ENCODE results near the gene TANC1.

TANC1 gene

DNA sequence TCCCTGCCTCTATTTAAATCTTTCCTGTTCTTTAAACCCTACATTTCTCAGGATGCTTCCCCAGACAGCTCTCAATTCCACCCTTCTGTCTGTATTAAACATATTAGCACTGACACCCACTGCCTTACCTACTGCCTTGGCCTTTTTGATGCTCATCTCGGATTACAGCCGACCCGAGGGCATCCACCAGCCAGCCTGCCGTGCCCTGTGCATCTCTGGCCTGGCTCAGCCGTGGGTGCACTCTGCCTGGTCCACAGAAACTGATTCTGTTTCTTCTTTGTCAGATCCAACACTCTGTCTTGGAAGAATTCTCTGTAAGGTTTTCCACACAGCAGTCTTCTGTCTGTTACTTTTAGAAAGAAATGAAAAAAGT is 27.2 kb downstream of the TANC1 start:
- FAIRE-seq = no peak

- no peak for FAIRE-seq
Observed at GRCh38 chr2:158996378-158996993, 28.0 kb downstream of the TANC1 start.

GRCh38 chr2:158997037-158997790 is 28.8 kb downstream of the TANC1 start:
- FAIRE-seq = no peak

DNA sequence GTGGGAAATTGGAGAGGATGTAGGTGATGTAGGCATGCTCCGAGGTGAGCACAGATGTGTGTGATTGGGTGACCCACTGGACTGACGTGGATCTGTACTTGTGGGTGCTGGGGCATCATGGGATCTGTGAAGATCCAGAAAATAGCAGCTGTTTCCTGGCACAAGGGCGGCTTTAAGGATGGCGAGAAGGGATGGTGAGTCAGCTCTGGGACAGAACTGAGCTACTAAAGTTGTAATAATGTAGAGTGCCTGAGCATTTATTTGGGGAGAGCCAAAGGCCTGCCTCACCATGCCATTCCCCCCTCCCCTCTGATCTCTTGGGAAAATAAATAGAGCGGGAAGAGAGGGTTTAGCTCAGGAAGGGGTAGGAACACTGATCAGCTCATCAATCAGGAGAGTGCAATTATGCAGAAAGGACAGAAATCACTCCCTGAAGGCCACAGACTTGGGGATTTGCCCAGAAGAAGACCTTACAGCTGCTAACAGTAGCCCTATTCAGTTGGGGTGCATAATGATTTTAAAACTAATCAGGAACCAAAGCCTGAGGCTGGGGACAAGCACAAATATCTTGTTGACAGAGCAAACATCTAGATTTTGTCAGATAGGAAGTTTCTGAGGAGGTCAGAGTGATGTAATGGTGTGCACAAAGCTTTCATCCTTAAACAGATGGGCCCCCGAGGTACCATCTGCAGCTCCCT is 30.3 kb downstream of the TANC1 start:
- no peak for FAIRE-seq

GRCh38 chr2:158999458-158999857 is 31.0 kb downstream of the TANC1 start:
- no peak for FAIRE-seq

GRCh38 chr2:159000072-159000471 is 31.6 kb downstream of the TANC1 start:
- FAIRE-seq = no peak

GRCh38 chr2:159002462-159003111 is 34.1 kb downstream of the TANC1 start:
- no peak for FAIRE-seq

- FAIRE-seq = no peak
Observed at GRCh38 chr2:159003555-159003954, 35.1 kb downstream of the TANC1 start.

GRCh38 chr2:159004849-159005248 is 36.4 kb downstream of the TANC1 start:
- no peak for FAIRE-seq

DNA sequence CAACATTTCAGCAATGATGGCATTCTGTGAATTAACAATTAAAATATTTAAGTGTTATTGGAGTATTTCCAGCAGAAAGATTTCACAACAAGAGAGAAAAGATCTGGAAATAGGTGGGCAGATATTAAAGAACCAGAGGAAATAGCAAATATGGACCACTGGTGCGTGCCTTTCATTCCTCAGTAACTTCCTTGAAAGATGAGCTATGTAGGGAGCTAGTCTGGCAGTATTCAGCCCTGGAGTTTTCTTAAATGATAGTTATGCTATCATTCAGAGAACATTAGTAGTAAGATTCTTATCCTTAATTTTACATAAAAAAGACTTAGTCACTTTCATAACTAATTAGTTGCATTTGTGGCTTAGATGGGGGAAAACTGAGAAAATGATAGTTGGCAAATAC is 41.5 kb downstream of the TANC1 start:
- FAIRE-seq = no peak

DNA sequence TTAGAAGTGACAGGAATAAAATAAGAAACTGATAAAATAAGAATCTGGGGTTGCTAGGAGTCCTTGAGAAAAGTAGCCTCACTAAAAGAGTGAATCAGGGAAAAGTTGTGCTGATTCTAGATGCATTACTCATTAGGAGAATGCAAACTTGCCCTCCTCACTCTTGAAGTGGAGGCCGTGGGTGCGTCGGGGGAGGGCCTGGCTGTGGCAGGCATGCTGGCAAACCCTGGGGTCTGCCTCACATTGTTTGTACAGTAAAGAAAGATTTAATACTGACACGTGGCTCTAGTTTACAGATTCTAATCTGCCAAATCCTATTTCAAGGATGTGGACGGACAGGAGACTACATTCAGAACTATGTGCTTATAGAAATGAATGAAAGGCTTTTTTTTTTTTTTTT is 41.9 kb downstream of the TANC1 start:
- no peak for FAIRE-seq

GRCh38 chr2:159010963-159011362 is 42.5 kb downstream of the TANC1 start:
- no peak for FAIRE-seq

GRCh38 chr2:159012142-159012541 is 43.7 kb downstream of the TANC1 start:
- FAIRE-seq = no peak

GRCh38 chr2:159013103-159013502 is 44.7 kb downstream of the TANC1 start:
- no peak for FAIRE-seq

GRCh38 chr2:159015174-159015573 is 46.7 kb downstream of the TANC1 start:
- no peak for FAIRE-seq

DNA sequence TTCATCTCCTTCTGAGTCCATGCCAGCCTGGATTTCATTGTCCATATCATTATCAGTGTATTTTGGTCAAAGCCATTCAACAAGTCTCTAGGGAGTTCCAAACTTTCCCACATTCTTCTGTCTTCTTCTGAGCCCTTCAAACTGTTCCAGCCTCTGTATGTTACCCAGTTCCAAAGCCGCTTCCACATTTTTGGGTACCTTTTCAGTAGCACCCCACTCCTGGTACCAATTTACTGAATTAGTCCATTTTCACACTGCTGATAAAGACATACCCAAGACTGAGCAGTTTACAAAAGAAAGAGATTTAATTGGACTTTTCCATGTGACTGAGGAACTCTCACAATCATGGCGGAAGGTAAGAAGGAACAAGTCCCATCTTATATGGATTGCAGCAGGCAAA is 47.4 kb downstream of the TANC1 start:
- FAIRE-seq = no peak

DNA sequence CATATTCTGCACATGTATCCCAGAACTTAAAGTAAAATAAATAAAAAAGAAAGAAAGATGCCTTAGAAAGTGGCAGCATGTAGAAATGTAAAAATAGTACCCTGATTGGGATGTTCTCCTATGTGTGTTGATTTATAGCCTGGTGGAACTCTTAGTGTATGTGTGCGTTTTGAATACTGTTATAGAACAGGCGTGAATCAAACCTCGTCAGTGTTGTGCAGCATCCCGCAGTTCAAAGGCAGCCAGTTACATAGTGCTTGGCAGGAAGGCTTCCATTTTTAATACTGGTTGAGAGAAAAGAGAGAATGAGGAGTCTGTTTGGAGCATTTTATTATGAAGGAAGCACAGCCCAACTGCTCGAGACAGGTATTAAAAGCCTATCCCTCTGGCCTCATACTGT is 49.4 kb downstream of the TANC1 start:
- no peak for FAIRE-seq

- no peak for FAIRE-seq
Observed at GRCh38 chr2:159019021-159019420, 50.6 kb downstream of the TANC1 start.

- FAIRE-seq = no peak
Observed at GRCh38 chr2:159022019-159022418, 53.6 kb downstream of the TANC1 start.

DNA sequence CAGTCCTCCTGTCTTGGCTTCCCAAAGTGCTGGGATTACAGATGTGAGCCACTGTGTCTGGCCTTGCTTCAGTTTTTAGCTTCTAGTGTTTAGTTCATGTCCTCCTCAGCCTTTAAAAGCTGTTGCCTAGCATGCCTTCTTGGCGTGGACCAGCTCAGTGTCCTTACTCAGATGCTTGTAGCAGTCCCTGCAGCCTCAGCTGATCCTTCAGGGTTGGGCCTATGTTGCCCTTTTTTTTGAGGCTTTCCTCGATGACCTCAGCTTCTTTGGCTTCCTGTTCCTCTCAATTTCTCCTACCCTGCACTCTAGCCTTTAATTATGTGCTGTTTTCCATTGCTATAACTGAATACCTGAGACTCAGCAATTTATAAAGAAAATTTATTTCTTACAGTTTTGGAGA is 57.7 kb downstream of the TANC1 start:
- FAIRE-seq = no peak

DNA sequence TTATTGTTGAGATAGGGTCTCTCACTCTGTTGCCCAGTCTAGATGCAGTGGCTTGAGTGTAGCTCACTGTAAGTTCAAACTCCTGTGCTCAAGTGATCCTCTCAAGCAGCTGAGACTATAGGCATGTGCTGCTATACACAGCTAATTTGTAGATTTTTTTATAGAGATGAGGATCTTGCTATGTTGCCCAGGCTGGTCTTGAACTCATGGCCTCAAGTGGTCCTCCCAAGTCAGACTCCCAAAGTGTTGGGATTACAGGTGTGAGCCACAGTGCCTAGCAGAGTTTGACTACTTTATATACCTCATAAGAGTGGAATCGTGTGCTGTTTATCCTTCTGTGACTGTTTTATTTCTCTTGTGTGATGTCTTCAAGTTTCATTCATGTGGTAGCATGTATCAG is 60.3 kb downstream of the TANC1 start:
- no peak for FAIRE-seq

DNA sequence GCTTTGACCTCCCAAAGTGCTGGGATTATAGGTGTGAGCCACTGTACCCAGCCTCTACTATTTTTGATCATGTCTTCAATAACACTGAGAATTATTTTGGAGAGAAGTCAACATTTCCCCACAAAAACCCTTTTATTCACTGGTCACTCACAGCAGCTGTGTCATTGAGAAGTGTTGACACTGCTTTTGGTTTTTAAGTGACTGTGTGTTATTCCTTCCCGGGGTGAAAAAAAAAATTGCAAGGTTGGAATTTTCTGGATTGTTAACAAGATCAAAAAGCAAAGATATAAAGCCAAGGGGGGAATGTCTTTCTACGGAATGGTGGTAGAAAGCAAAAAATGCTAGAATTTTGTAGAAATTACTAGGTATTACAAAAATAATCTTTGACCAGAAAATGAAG is 61.5 kb downstream of the TANC1 start:
- no peak for FAIRE-seq

DNA sequence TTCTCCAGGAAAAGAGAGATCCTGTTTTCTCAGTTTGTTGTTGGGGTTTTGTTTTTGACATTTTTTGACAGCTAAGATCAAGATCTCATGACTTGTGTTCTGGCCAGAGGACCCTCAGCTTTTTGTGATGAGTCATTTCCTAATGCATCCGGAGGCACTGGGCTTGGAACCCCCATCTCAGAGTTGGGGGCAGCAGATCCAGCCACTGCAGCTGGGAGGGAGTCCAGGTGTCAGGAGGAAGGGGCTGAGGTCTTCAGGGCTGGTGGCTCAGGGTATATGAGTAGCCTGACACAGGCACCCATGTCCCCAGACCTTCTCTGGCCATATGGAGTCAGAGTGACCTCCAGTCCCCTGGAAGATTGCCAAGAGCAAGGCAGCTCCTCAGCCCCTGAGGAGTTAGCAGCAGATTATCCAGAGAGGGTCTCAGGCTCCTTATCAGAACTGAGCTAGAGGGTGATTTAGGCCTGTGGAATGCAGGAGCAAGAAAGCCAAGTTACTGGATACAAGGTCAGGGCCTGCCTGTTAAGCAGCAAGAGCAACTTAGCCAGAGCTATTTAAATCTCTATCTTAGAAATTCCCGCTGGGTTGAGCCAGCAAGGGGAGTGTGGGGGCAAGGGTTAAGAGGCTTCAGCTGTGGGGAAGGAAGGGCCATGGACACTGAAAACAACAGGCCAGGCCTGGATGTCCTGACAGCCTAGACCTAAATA is 62.4 kb downstream of the TANC1 start:
- FAIRE-seq = no peak

Data from colon (tissue), 2 donors.